ENCODE results near the gene MED27. TPM values are rescaled to one million over a fixed set of nuclear protein-coding genes. Genes with fewer than 3 reads are reported as not detected.

The MED27 gene
- total RNA-seq, 2 donors from 2014 or later, result 12.0 to 18.8 TPM

- Histone ChIP-seq H3K27ac (no peak overlapping the region), H3K4me3 (no peak overlapping the region), H3K9me3 (no peaks in the 10 kb centered on the region), H3K36me3 (no peaks in the 10 kb centered on the region), H3K9ac (ENCODE audit: low read depth in 2 of 2, low read length in 2 of 2) (no peak overlapping the region), H3K27me3 (no peaks in the 10 kb centered on the region), H3K4me1 (no peaks in the 10 kb centered on the region)
- intact Hi-C loops (cut with DNase I), result no loop called here
- no peak for DNase-seq
- TF ChIP-seq, protein P1, sequence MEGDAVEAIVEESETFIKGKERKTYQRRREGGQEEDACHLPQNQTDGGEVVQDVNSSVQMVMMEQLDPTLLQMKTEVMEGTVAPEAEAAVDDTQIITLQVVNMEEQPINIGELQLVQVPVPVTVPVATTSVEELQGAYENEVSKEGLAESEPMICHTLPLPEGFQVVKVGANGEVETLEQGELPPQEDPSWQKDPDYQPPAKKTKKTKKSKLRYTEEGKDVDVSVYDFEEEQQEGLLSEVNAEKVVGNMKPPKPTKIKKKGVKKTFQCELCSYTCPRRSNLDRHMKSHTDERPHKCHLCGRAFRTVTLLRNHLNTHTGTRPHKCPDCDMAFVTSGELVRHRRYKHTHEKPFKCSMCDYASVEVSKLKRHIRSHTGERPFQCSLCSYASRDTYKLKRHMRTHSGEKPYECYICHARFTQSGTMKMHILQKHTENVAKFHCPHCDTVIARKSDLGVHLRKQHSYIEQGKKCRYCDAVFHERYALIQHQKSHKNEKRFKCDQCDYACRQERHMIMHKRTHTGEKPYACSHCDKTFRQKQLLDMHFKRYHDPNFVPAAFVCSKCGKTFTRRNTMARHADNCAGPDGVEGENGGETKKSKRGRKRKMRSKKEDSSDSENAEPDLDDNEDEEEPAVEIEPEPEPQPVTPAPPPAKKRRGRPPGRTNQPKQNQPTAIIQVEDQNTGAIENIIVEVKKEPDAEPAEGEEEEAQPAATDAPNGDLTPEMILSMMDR (IDR thresholded peaks at IDR 0.05), result no peak
Observed at GRCh38 chr9:132041798-132042197, 37.9 kb downstream of the MED27 start.

- TF ChIP-seq, protein P1 (IDR thresholded peaks at IDR 0.05), result no peak
- Histone ChIP-seq H3K4me1 (no peaks in the 10 kb centered on the region), H3K27me3 (no peaks in the 10 kb centered on the region), H3K36me3 (no peaks in the 10 kb centered on the region), H3K9me3 (no peaks in the 10 kb centered on the region), H3K27ac (no peak overlapping the region), H3K4me3 (no peak overlapping the region), H3K9ac (ENCODE audit: low read depth in 2 of 2, low read length in 2 of 2) (no peak overlapping the region)
- no peak for DNase-seq
- intact Hi-C loops (cut with DNase I), result no loop called here
Observed at GRCh38 chr9:132040808-132041207, 38.9 kb downstream of the MED27 start.

GRCh38 chr9:132040246-132040645, 39.4 kb downstream of the MED27 start:
- no peaks in the 10 kb centered on the region for H3K27me3 ChIP-seq
- TF ChIP-seq, protein P1 (IDR thresholded peaks at IDR 0.05), result no peak
- no peak overlapping the region for H3K9ac ChIP-seq (ENCODE audit: low read depth in 2 of 2, low read length in 2 of 2)
- H3K36me3 ChIP-seq, result no peaks in the 10 kb centered on the region
- no peak for DNase-seq
- no peaks in the 10 kb centered on the region for H3K4me1 ChIP-seq
- H3K4me3 ChIP-seq, result no peak overlapping the region
- H3K27ac ChIP-seq, result no peak overlapping the region
- H3K9me3 ChIP-seq, result no peaks in the 10 kb centered on the region
- intact Hi-C loops (cut with DNase I), result no loop called here

DNA sequence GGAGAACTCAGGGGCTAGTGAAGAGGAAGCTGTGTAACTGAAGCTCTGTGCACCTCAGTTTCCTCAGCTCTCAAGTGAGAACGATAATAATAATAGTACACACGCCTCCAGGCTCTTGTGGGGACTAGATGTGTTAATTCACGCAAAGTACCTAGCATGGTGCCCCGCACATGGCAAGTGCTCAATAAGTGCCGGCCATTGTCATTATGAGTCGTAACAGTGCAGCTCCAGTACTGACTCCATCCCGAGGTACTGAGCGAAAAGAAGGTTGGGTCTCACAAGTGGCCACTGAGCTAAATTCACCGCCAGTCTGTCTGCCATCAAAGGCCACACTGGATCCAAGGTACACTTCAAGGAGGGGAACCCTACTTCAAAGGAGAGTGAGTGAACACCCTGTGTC, 40.4 kb downstream of the MED27 start:
- H3K4me3 ChIP-seq, result no peak overlapping the region
- intact Hi-C loops (cut with DNase I), result no loop called here
- H3K27me3 ChIP-seq, result no peaks in the 10 kb centered on the region
- no peak overlapping the region for H3K27ac ChIP-seq
- H3K36me3 ChIP-seq, result no peaks in the 10 kb centered on the region
- no peaks in the 10 kb centered on the region for H3K9me3 ChIP-seq
- H3K9ac ChIP-seq (ENCODE audit: low read depth in 2 of 2, low read length in 2 of 2), result no peak overlapping the region
- TF ChIP-seq, protein P1 (IDR thresholded peaks at IDR 0.05), result no peak
- DNase-seq, result no peak
- no peaks in the 10 kb centered on the region for H3K4me1 ChIP-seq

DNA sequence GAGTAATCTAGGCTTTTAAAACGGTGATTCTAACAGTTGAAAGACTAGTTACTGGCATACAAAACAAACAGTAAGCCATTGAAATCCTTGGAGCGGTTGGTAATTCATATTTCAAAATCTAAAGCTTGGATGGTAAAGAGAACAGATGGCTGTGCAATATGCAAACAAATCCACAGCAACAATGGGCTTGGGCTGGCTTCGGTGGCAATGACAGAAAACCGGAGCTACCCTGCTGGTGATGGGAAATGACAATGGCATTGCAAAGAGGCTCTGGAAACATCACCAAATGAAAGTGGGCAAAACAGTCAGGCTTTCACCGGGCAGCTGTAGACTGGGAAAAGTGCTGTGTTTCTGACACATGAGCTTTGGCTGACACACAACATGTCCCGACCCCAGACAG, 42.2 kb downstream of the MED27 start:
- TF ChIP-seq, protein P1 (IDR thresholded peaks at IDR 0.05), result no peak
- Histone ChIP-seq H3K9ac (ENCODE audit: low read depth in 2 of 2, low read length in 2 of 2) (no peak overlapping the region), H3K36me3 (no peaks in the 10 kb centered on the region), H3K4me3 (no peak overlapping the region), H3K9me3 (no peaks in the 10 kb centered on the region), H3K27ac (no peak overlapping the region), H3K27me3 (no peaks in the 10 kb centered on the region), H3K4me1 (no peaks in the 10 kb centered on the region)
- intact Hi-C loops (cut with DNase I), result no loop called here
- no peak for DNase-seq

- no peaks in the 10 kb centered on the region for H3K9me3 ChIP-seq
- no peak overlapping the region for H3K4me3 ChIP-seq
- no peak overlapping the region for H3K27ac ChIP-seq
- H3K36me3 ChIP-seq, result no peaks in the 10 kb centered on the region
- TF ChIP-seq, protein P1 (IDR thresholded peaks at IDR 0.05), result no peak
- no peaks in the 10 kb centered on the region for H3K4me1 ChIP-seq
- no peak for DNase-seq
- H3K9ac ChIP-seq (ENCODE audit: low read depth in 2 of 2, low read length in 2 of 2), result no peak overlapping the region
- intact Hi-C loops (cut with DNase I), result no loop called here
- no peaks in the 10 kb centered on the region for H3K27me3 ChIP-seq
Observed at GRCh38 chr9:132036521-132036920, 43.1 kb downstream of the MED27 start.

Measured in colonic mucosa (tissue), 4 donors.